GM12878 (cell line): Measurements from ENCODE around the gene NRXN3. TPM values are rescaled to one million over a fixed set of nuclear protein-coding genes. Genes with fewer than 3 reads are reported as not detected.

Experiments used
- ATAC-seq: fragments of 200-7000 bp; cut with Tn5 transposase; 3 replicates; pipeline ENCODE4 v1.9.1; 2020; ENCODE audit warnings: mild to moderate bottlenecking, moderate library complexity
- BruUV-seq: library from RNA; stranded (reverse); fragments of 400-500 nt; replicated peaks from 2 replicates; lab custom pipeline; 2021; lab: Mats Ljungman, UMichigan
- CTCF ChIA-PET: fragments of 300-600 bp; sonication (Branson Sonifier 250); formaldehyde crosslinking; extraction: SDS; loops from one replicate; lab custom pipeline; 2021; ENCODE audit warnings: inconsistent platforms; lab: Yijun Ruan, JAX
- POLR2A ChIA-PET: fragments of 350-600 bp; formaldehyde crosslinking; extraction: SDS; loops from one replicate; lab custom pipeline; 2021; ENCODE audit warnings: inconsistent platforms; lab: Charles Lee
- RAD21 ChIA-PET: fragments of 300-600 bp; sonication (Branson Sonifier 250); formaldehyde crosslinking; loops from one replicate; lab custom pipeline; 2023; ENCODE audit warnings: antibody characterized with exemption; ENCODE audit not compliant: unreplicated experiment; lab: Charles Lee
- SMC1A ChIA-PET: fragments of 300-600 bp; sonication (Branson Sonifier 250); formaldehyde crosslinking; loops from one replicate; lab custom pipeline; 2023; ENCODE audit not compliant: unreplicated experiment, uncharacterized antibody; lab: Charles Lee
- DNase-seq: peaks from one replicate; pipeline ENCODE4 v3.0.0-alpha.2; 2011; ENCODE audit warnings: low read depth, low spot score
- FAIRE-seq: peaks from 3 replicates; lab custom pipeline; 2011; peaks lifted over from hg19 to GRCh38; lab: Jason Lieb, UNC
- H2AFZ ChIP-seq: 2 replicates; pipeline ENCODE4 v1.6.0; 2011; ENCODE audit warnings: low read depth, low read length, control low read depth; ENCODE audit not compliant: control insufficient read depth
- H3K27ac ChIP-seq: 2 replicates; pipeline ENCODE4 v1.5.1; 2011; ENCODE audit warnings: control low read depth; ENCODE audit not compliant: control insufficient read depth, insufficient read depth
- H3K27me3 ChIP-seq, 2 experiments: replicated peaks in 1 of 2; 2 replicates each; pipeline versions ENCODE4 v1.6.0 to v1.6.1; 2011; ENCODE audit warnings: low read length in 1 of 2; ENCODE audit not compliant: control insufficient read depth in 2 of 2, insufficient read depth in 2 of 2
- H3K36me3 ChIP-seq, 2 experiments: 2 replicates each; pipeline ENCODE4 v1.5.1; 2011; ENCODE audit warnings: low read length in 1 of 2; ENCODE audit not compliant: control insufficient read depth in 2 of 2, insufficient read depth in 2 of 2
- H3K4me1 ChIP-seq: 2 replicates; pipeline ENCODE4 v1.6.1; 2011; ENCODE audit warnings: mild to moderate bottlenecking, low read length, moderate library complexity, mixed read lengths; ENCODE audit not compliant: control insufficient read depth, insufficient read depth
- H3K4me2 ChIP-seq: 2 replicates; pipeline ENCODE4 v1.6.0; 2011; ENCODE audit warnings: control low read depth; ENCODE audit not compliant: control insufficient read depth, insufficient read depth
- H3K4me3 ChIP-seq: fragments of 200-600 bp; sonication (generic); 2 replicates; pipeline ENCODE4 v1.5.1; 2016
- H3K79me2 ChIP-seq: 2 replicates; pipeline ENCODE4 v1.6.0; 2011; ENCODE audit warnings: low read length; ENCODE audit not compliant: control insufficient read depth, insufficient read depth
- H3K9ac ChIP-seq: 2 replicates; pipeline ENCODE4 v1.8.0; 2011; ENCODE audit warnings: low read length, control low read depth, mixed read lengths; ENCODE audit not compliant: control insufficient read depth, insufficient read depth
- H3K9me3 ChIP-seq: replicated peaks from 3 replicates; pipeline ENCODE4 v1.5.1; 2011; ENCODE audit warnings: mild to moderate bottlenecking, low read length; ENCODE audit not compliant: control insufficient read depth, insufficient read depth
- H4K20me1 ChIP-seq: 2 replicates; pipeline ENCODE4 v1.6.0; 2011; ENCODE audit not compliant: control insufficient read depth, insufficient read depth
- IRF3 ChIP-seq: fragments of 450-650 bp; IDR thresholded peaks from 2 replicates; pipeline ENCODE4 v1.6.1; 2014; ENCODE audit warnings: mild to moderate bottlenecking
- KAT2A ChIP-seq: conservative IDR thresholded peaks from 2 replicates; pipeline ENCODE4 v1.6.1; 2011; ENCODE audit warnings: low read depth, low read length; ENCODE audit not compliant: control insufficient read depth
- MTA2 ChIP-seq: fragments of 450-650 bp; IDR thresholded peaks from 2 replicates; pipeline ENCODE4 v1.6.1; 2016; ENCODE audit warnings: low read depth, mild to moderate bottlenecking, moderate library complexity
- RB1 ChIP-seq: fragments of 450-650 bp; formaldehyde crosslinking; IDR thresholded peaks from 2 replicates; pipeline ENCODE4 v1.6.1; 2017; ENCODE audit warnings: mild to moderate bottlenecking, borderline replicate concordance
- RBBP5 ChIP-seq: fragments of 200-600 bp; sonication (generic); conservative IDR thresholded peaks from 2 replicates; pipeline ENCODE4 v1.6.1; 2016
- TCF3 ChIP-seq: IDR thresholded peaks from 2 replicates; pipeline ENCODE4 v1.6.1; 2012; ENCODE audit warnings: low read depth, mild to moderate bottlenecking, low read length, borderline replicate concordance; ENCODE audit not compliant: insufficient read depth
- WGBS: methylation state at CpG from one replicate; pipeline ENCODE4 v1.1.6; 2016; ENCODE audit warnings: low lambda C conversion rate; ENCODE audit not compliant: insufficient replicate concordance, insufficient coverage; ENCODE audit errors: missing lambda C conversion rate; 5-methylcytosine and 5-hydroxymethylcytosine counted together
- in situ Hi-C: fragments of 300-500 bp; cut with MboI; formaldehyde crosslinking; loops from 9 replicates; pipeline ENCODE4 v1.14.3; 2018; ENCODE audit warnings: mixed read lengths
- intact Hi-C: fragments of 100-400 bp; cut with micrococcal nuclease; formaldehyde crosslinking; loops from one replicate; pipeline ENCODE4 v1.14.2; 2022; ENCODE audit not compliant: unreplicated experiment
- polyA plus RNA-seq, 11 experiments: library from polyadenylated mRNA; depleted of rRNA in 4 of 11; unstranded in 6 of 11; stranded (reverse) in 5 of 11; fragments of >200 nt; fragmentation: Nextera tagmentation in 4 of 11; fragmentation: Illumina TruSeq in 1 of 11; extraction: Ambion mirVana in 4 of 11; extraction: Trizol in 1 of 11; gene quantifications; 1 replicate in 1 of 11; 2 replicates in 10 of 11; pipeline versions ENCODE4 v1.2.1 to v1.2.3, GENCODE V29; 2011 to 2016; ENCODE audit warnings: inconsistent platforms in 2 of 11, missing spikeins in 2 of 11, low read depth in 1 of 11
- total RNA-seq, 4 experiments: library from RNA; depleted of rRNA in 3 of 4; stranded (reverse); fragments of >200 nt in 3 of 4; fragmentation: Illumina TruSeq in 1 of 4; extraction: Trizol in 1 of 4; gene quantifications; 2 replicates each; pipeline versions ENCODE4 v1.2.1 to v1.2.3, GENCODE V29; 2013 to 2021

The NRXN3 gene
- total and polyA plus RNA-seq, 10 of the 15 experiments (the other 5 are each of a cell fraction or from before 2014, with no cell fraction given): 0.52 to 3.3 (median 1.4) TPM

GRCh38 chr14:78479127-78479780, 309.1 kb downstream of the NRXN3 start:
- BruUV-seq: no TSS peak
- FAIRE-seq (no peak), DNase-seq (no peak)
- SMC1A ChIA-PET: interaction anchor here (0.6 kb wide), 1 partner anchor 508 kb away, joined by 3 read pairs; no protein-coding TSS in a partner anchor
- H2AFZ ChIP-seq: no peak overlapping the region
- TF ChIP-seq KAT2A (no peak), TCF3 (no peak), MTA2 (no peak), RB1 (no peak), IRF3 (no peak), RBBP5 (no peak)
- TF ChIP-seq, all 136 proteins: peak for 0
- intact Hi-C loops (no loop called here), in situ Hi-C loops (no loop called here)
- Histone ChIP-seq H3K27ac (no peak overlapping the region), H3K4me1 (no peaks in the 10 kb centered on the region), H3K4me3 (no peak overlapping the region), H3K36me3 (no peaks in the 10 kb centered on the region), H3K9me3 (no peaks in the 10 kb centered on the region), H3K9ac (no peak overlapping the region), H4K20me1 (no peaks in the 10 kb centered on the region), H3K27me3 (no peaks in the 10 kb centered on the region), H3K79me2 (no peaks in the 10 kb centered on the region), H3K4me2 (no peak overlapping the region)
- ChIA-PET CTCF (interaction anchor here (0.9 kb wide), 1 partner anchor 12 kb away, joined by 3 read pairs; no protein-coding TSS in a partner anchor), POLR2A (no interaction called here), RAD21 (interaction anchor here (0.6 kb wide), 1 partner anchor 15 kb away, joined by 3 read pairs; no protein-coding TSS in a partner anchor)
- no peak for ATAC-seq
- 31% methylated on average over 5 of the region's 5 CpGs for WGBS
